Measurements from ENCODE around the gene NPC1L1.
A peak's percentile ranks its signal among the peaks of the same experiment; 100 is the strongest.

NPC1L1 gene

GRCh38 chr7:44470628-44471245 is 70.4 kb downstream of the NPC1L1 start:
- peak; percentile 40 for DNase-seq

GRCh38 chr7:44470135-44470479 is 71.0 kb downstream of the NPC1L1 start:
- no peak for DNase-seq

- no peak for DNase-seq
Measured at GRCh38 chr7:44469461-44470134, 71.5 kb downstream of the NPC1L1 start.

- no peak for DNase-seq
Measured at GRCh38 chr7:44467217-44467548, 73.9 kb downstream of the NPC1L1 start.

- no peak for DNase-seq
Measured at GRCh38 chr7:44466300-44467216, 74.6 kb downstream of the NPC1L1 start.

- DNase-seq: no peak
Measured at GRCh38 chr7:44465490-44465889, 75.6 kb downstream of the NPC1L1 start.

GRCh38 chr7:44463169-44463808 is 77.8 kb downstream of the NPC1L1 start:
- peak; percentile 18 for DNase-seq

Data from DMS53 (cell line).